Embryonic facial prominence (tissue), 1 donor: ENCODE results near the gene ABCA1.
"Not testable (repeated sequence)": the region's sequence is repeated elsewhere in the genome, so short reads cannot be mapped to it uniquely, and the experiment has no call there.

Experiments used
- DNase-seq: peaks from one replicate; pipeline ENCODE4 v3.0.0-alpha.2; 2016; ENCODE audit errors: extremely low spot score

ABCA1 gene

DNA sequence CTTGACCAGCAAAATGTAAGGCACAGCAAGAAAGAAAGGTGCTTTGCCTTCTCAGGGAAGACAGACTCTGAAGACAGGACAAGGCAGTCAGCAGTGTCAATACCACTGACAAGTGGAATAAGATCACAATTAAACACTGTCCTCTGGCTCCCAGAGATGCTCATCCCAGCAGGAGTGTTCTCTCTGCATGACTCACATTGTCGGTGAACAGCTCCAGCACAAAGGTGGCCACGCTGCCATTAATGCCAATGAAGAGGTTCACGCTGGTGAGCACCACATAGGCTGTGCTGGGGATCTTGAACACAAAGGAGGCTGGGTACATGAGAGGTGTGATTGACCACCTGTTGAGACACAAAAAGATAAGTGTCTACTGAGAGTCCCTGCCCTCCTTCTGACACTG lies 132.1 kb downstream of the ABCA1 start:
- DNase-seq: no peak

DNA sequence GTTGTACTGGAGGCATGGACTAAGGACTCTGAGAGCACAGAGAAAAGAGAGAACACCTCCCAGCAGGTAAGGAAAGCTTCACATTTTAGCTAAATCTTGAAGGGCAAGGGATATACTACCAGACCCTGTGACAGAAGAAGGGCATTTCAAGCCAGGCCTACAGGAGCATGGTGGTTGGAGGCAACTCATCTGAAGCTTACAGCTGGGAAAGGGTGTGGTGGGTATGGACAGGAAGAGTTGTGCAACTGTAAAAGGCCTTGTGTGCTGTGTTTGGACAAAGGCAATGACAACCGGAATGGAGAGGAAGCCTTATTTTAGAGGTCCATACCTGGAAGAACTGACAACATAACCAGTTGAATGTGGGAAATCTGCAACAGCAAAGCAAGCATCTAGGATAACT lies 132.9 kb downstream of the ABCA1 start:
- DNase-seq: no peak

DNA sequence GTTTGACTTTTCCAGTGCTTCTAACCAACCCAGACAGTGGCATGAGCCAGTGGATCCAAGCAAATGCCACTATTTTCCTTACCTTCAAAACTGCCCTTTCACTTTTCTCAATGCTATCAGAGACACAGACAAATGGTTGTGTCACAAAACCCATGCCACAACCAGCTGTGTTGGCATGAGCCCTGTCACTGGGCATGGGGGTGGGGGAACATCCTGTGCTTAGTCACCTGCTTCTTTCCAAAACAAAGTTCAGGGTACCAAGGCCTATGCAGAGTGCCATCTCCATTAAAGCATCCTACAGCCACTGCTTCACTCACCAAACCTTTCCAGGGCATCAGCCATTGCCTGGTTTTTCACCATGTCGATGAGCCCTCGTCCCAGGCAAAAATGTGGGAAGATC lies 133.9 kb downstream of the ABCA1 start:
- DNase-seq: no peak

DNA sequence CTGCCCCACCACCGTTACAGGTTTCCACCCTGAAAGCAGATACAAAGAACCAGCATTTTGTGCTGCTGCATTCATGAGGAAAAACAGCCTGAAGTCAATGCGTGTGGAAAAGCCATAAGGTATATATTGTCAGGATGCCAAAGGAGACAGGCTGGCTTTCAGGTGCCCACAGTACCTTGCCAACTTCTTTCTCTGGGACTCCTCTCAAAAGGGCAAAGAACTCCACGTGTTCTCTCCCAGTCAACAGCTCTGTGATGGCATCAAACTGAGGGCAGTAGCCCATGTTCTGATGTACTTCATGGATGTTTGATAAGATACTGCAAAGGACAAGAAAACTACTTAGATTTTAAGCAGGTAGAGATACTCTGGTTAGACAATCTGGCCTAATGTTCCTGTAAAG lies 139.7 kb downstream of the ABCA1 start:
- DNase-seq: no peak

DNA sequence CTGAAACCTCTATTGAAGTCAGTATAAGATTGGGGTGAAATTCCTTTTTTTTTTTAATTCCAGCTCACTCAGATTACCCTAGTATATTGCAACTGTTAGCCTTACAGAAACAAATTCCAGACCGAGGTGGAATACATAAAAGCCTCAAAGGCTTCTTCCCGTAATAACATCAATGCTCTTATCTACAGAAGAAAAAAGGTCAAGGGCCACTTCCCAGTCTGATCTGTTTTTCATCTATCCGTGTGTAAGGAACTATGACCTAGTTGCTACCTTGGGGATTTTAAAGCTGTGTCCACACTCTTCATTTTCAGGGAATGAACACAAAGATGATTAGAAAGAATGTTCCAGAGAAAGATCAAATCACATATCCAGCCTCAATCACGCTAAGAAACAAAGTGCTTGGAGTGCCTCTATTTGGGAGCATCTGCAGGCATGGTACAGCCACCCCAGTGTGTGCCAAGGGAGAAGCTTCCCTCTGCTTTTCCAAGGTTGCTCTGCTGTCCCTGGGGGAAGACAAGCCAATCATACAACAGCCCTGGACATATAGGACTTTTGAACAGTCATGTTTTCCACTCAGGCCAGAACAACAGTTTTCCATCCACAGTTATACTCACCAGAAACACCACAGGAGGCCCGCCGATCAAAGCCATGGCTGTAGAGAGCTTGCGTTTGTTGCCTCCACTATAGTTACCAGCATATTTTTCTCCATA lies 140.5 kb downstream of the ABCA1 start:
- no peak for DNase-seq

DNA sequence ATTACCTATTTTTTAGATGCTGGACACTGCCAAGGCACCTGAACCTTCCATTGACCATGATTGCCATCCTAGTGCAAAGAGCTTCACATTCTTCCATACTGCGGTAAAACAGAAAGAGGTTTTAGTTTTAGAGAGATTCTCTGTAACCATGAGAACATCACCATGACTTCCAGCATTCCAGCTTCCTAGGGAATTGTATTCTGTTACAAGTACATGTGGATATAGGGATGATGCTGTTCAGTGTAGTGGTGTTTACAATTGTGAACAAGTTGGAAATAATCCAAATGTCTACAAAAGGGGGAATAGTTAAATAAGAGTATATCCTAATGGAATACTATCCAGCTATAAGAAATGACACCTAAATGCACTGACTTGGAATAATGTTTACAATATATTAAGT lies 141.7 kb downstream of the ABCA1 start:
- DNase-seq: no peak

DNA sequence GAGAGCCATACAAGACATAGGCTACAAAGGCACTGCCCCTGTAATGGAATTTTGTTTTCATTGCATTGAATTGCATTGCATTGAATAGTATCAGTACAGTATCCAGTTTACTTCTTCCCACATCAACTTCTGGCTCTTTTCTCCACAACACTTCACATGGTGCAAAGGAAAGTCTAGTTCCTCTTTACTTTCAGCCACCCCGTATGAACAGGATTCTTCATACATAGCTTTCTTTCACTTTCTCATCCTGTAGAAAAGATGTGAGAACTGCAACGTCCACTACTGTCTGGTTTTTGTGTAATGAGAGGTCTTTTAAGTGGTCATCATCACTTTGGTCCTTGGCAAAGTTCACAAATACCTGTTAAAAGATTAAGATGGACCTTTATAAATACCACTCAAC lies 143.9 kb downstream of the ABCA1 start:
- no peak for DNase-seq

DNA sequence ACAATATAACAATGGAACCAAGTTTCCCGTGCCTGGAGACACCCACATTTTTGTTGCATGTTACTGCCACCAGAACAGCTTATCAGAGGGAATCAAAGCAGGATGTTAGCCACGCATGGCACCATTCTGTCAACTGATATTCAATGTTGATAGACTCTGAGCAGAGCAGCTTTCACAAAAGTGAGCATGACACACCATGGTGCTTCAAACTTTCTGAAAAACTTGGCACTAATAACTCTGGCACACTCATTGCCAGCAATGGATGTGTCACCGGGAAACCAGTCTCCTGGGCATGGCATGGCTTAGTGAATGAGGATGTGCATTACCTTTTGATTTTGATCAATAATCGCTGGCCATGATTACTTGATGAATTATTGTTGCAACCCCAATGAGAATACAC lies 144.4 kb downstream of the ABCA1 start:
- DNase-seq: no peak

DNA sequence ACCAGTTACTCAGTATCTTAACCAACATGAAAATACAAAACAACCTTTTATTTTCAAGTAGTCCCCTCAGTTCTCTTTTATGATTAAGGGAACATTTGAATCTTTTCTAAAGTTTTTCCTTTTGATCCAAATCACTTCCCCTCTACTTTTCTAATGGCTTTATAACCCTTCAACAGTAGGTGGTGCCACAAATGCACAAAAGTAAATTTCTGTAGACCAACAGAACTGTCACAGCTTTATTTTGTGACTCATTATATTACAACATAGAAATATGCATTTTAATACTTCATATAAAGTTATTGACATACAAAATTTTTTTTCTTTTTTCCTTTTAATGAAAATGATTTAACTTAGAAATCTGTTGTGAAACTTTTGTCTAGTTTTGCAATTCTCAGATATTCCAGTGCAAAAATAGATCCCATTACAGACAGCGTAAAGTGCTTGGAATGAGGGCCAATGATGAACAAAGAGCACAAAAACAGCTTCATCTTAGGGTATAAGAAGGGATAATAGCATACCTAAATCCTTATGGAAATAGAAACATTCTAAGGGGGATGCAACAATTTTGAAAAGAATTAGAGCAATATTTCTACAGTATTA lies 147.1 kb downstream of the ABCA1 start:
- no peak for DNase-seq

DNA sequence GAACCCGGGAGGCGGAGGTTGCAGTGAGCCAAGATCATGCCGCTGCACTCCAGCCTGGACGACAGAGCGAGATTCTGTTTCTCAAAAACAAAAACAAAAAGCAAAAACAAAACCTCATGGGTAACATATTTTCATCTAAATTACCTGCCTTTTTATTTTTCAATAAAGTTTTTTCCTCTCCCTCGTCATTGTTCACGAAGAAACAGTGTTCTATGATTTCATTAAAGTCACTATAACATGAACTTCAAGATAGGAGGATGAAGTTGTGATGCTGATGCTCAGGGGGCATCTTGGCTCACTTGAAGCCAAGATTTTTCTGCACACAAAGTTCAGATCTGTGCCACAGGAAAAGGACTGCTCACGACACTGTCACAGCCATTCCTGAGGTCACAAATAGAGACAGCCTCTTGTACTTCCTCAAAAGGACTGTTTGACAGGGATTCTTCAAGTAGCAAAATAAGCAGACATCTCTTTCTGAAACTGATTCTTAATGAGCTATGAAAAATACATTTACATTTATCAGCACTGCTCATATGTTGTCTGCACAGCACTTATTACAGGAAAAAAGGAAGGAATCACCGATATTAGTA lies 147.9 kb downstream of the ABCA1 start:
- no peak for DNase-seq

DNA sequence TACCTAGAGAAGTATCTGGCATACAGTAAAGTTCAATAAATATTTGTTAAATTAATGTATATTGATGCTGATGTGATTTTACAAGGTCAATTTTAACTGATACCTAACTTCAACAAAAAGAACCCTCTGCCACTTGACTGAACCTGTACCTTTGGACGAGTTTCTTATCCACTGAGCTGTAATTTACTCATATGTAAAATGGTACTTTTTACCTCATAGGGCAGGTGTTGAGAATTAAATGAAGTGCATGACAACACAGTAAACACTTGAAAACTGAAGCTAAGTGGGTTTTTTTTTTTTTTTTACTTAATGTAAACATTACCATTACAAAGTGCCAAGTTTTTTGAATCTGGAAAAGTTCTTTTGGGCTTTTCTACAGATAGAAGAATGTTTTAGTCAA lies 148.6 kb downstream of the ABCA1 start:
- no peak for DNase-seq

DNA sequence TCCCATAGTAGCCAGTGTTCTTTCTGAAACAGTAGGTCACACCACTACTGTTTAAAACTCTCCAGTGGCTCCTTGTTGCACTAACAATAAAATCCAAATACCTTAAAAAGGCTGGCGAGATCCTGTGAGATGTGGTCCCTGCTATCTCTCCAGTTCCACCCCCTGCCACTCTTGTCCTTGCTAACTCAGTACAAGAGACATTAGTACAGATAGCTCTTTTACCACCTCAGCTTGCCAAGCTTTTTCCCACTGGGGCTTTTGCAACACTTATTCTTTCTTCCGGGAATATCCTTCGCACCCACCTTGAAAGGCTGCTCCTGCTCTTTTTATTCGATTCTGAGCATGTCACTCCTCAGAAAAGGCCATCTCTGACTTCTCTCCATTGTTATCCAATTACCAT lies 149.2 kb downstream of the ABCA1 start:
- no peak for DNase-seq

DNA sequence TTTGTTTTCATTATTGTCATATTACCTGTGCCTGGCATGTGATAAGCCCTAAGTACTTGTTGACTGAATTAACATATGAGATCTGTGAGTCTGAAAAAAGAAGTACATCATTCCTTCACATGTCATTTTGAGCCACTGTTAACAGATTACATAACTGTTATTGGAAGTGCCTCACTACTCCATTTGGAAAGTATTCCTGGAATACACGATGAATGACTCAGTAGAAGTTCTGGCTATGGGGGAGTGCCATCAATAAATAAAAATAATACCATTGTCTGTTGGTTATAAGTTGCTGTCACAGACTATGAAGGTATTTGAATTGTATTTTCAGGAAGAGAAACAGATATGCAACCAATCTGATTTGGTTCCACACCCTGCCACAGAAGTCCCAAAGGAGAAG lies 151.2 kb downstream of the ABCA1 start:
- DNase-seq: no peak

DNA sequence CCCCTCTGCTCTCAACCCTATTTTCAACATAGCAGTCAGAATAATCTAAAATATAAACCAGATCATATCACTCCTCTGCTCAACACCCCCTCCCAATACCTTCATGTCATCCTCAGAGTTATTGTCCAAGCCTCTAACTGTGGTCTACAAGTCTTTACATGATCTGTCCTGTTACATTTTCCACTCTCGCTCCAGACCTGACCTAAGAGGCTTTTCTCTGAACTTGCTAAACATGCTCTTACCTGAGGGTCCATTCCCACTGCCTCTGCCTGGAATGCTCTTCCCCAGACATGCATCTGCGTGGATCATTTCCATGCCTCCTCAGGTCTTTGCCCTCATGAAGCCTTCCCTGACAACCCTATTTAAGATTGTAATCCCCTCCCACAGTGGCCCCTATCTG lies 152.0 kb downstream of the ABCA1 start:
- DNase-seq: no peak

DNA sequence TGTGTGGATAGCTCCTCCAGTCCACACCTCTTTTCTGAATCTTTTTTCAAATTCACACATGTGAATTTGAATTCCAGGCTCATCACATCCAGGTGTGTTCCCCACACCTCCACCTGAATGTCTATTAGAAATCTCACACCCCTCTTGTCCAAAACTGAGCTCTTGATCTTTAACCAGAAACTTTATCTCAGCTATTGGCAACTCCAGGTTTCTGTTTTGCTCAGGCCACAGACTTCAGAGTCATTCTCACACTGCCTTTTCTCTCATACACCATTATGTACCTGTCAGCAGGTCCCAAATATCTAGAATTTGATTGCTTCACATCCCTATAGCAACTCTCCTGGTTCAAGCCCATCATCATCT lies 152.4 kb downstream of the ABCA1 start:
- no peak for DNase-seq

DNA sequence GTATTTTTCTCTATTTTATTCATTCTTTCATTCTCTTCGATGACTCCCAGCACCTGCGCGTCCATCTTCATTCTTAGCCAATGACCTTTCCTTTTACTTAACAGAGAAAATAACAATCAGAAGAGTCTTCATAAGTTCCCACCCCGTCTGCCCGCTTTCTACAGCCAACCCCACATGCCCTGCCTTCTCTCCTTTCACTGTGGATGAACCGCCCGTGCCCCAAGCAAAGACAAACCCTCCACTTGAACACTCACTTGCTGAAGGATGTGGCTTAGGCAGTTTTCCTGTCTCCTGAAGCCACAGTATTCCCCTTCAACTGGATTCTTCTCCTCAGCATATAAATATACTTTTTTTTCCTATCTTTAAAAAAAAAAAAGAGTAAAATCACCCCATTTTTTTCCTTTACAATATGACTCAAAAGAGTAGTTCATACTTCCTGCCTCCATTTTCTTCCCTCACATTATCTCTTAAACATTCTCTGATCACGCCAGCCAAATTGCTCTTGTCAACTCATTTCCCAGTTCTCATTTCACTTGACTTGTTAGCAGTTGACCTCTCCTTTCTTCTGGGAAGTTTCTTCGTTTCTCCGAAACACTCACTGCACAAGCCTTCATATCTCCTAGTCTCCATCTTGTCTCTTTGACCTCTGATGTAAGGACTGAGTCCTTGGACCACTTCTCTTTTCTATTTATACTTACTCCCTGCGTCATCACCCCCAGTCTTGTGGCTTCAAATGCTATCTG lies 153.0 kb downstream of the ABCA1 start:
- no peak for DNase-seq

DNA sequence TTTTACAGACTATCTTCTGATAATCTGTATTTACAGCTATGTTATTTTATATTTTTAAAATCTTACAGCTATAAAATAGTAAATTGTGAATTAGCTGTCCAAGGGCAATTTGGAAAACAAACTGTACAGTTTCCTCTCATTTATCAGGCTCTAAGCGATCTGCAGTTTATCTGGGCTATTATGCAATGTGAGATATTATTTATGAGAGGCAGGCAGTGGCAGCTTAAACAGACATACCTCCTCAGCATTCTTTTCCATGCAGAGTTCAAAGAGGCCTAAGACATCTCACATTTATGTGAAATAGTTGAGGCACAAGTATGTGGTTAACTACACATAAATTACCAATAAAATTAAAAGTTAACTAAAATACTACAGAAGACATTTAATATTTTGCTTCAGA lies 153.8 kb downstream of the ABCA1 start:
- DNase-seq: no peak

DNA sequence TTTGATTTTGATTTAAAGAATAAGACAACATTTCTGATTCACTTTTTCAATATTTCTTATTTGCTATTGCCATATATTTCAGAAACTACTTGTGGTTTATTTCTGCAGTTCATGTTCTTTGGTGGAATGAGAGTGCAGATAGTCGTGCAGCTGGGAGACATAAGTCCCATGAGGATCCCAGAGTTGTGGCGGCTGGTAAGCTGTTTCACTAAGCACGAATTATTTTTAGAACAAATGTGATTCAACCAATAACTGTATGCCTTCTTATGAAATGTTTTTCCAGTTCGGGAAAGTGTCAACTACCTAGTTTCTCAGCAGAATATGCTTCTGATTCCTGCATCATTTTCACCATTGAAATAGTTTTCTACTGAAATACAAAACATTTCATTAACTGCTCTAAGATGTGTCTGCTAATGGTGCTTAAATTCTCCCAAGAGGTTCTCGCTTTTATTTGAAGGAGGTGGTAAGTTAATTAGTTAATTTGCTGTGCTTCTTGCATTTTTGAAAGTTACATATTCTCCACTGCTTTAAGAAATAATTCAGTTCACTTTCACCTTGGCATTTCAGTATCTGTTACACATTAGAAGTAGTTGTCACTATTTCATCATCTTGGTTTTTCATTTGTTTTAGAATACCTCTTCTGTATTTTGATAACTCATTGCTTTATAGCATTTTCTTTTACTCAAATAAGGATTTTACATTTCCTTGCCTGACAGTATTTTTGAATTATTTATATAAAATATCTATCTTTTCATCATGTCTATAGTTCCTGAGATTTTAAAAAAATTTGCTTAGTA lies 155.0 kb downstream of the ABCA1 start:
- no peak for DNase-seq

DNA sequence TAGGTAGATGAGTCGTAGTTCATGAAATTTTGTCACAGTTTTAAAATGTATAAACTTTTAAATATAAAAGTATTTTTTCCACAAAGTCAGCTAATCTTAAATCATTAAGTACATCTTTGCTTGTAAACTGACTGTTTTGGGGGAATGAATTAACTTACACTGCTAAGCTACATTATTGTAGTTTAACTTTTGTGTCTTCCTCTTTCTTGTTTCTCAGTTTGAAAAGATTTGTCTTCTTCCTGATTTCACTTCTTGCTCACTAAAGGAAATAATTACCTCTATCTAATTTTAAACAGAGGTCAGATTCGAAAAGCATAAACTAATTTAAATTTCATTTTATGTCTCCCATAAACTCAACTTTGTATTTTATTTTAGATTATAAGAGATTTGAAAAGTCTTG lies 158.3 kb downstream of the ABCA1 start:
- DNase-seq: no peak

DNA sequence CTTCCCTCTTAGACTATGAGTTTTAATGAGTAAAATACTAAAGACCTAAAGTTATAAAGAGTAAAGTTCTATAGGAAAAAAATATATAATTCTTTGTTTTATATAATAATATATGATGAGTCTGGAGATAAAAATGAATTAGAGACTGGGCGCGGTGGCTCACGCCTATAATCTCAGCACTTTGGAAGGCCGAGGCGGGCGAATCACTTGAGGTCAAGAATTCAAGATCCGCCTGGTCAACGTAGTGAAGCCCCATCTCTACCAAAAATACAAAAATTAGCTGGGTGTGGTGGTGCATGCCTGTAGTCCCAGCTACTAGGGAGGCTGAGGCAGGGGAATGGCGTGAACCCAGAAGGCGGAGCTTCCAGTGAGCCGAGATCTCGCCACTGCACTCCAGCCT lies 158.9 kb downstream of the ABCA1 start:
- DNase-seq: not testable (repeated sequence)

DNA sequence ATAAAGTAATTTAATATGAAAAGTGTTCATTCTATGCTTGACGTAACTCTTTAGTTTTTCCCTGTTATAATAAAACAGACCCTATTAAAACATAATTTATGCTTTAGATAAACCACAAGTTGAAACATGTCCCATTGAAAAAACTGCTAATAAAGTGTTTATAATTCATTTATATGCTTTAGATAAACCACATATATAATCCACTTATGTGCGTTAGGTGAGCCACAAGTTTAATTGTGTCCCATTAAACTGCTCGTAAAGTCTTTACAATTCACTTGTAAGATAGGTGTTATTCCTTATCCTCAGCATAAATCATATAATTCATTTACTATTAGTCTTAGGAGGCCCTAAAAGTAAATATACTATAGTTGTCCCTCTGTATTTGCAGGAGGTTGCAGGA lies 160.4 kb downstream of the ABCA1 start:
- DNase-seq: no peak

DNA sequence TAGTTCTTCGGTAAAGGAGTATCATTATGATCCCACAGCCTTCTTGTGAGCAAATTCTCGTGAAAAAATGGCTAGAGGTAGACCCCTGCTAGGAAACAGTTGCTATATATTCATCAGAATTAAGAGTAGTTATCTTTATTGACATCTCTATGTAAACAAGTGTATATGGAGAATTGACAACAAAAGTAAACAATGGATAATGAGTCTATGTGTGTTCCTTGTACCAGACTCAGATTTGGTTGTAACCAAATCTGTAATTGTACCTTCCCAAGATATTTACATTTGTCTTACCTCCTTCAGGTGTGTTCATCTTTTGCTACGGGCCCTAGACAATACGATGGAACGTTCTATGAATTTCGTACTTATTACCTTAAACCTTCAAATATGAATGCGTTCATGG lies 161.9 kb downstream of the ABCA1 start:
- no peak for DNase-seq
